Caco-2 (cell line): Measurements from ENCODE around the gene ZBTB3. TPM values are rescaled to one million over a fixed set of nuclear protein-coding genes. Genes with fewer than 3 reads are reported as not detected.
"Not testable (repeated sequence)": the region's sequence is repeated elsewhere in the genome, so short reads cannot be mapped to it uniquely, and the experiment has no call there.

ENCODE experiments used
- BruUV-seq: library from RNA; stranded (reverse); fragments of 400-500 nt; replicated peaks from 2 replicates; lab custom pipeline; 2021; lab: Mats Ljungman, UMichigan
- CTCF ChIA-PET: fragments of 300-600 bp; sonication (Branson Sonifier 250); formaldehyde crosslinking; loops from one replicate; lab custom pipeline; 2022; ENCODE audit warnings: antibody characterized with exemption; lab: Charles Lee
- POLR2A ChIA-PET: fragments of 300-600 bp; sonication (Branson Sonifier 250); formaldehyde crosslinking; loops from one replicate; lab custom pipeline; 2022; ENCODE audit warnings: antibody characterized with exemption; lab: Charles Lee
- DNase-seq, 2 experiments: peaks; one replicate each; pipeline versions ENCODE4 v3.0.0 to v3.0.0-alpha.2; 2020 to 2022
- H3K27me3 ChIP-seq: replicated peaks from 2 replicates; pipeline ENCODE4 v1.6.0; 2011; ENCODE audit warnings: low read length; ENCODE audit not compliant: control insufficient read depth, insufficient read depth
- H3K36me3 ChIP-seq: 2 replicates; pipeline ENCODE4 v1.5.1; 2011; ENCODE audit warnings: low read length; ENCODE audit not compliant: control insufficient read depth, insufficient read depth
- H3K4me1 ChIP-seq: fragments of 250-450 bp; sonication (Bioruptor Pico); 2 replicates; pipeline ENCODE4 v1.5.1; 2020; ENCODE audit warnings: mild to moderate bottlenecking
- H3K4me3 ChIP-seq: 2 replicates; pipeline ENCODE4 v1.5.1; 2011; ENCODE audit warnings: low read depth, mild to moderate bottlenecking, control low read depth, low read length
- H3K9me3 ChIP-seq: fragments of 250-450 bp; sonication (Bioruptor Pico); 2 replicates; pipeline ENCODE4 v1.5.1; 2020; ENCODE audit warnings: mild to moderate bottlenecking, moderate library complexity
- H3K27ac Mint-ChIP-seq: one replicate; pipeline ENCODE4 v1.8.0; 2022; ENCODE audit warnings: mixed read lengths; ENCODE audit not compliant: unreplicated experiment
- H3K27me3 Mint-ChIP-seq: one replicate; pipeline ENCODE4 v1.8.0; 2022; ENCODE audit warnings: mixed read lengths; ENCODE audit not compliant: insufficient read depth, unreplicated experiment
- H3K36me3 Mint-ChIP-seq: one replicate; pipeline ENCODE4 v1.8.0; 2022; ENCODE audit warnings: mild to moderate bottlenecking, mixed read lengths; ENCODE audit not compliant: insufficient read depth, unreplicated experiment
- H3K4me1 Mint-ChIP-seq: one replicate; pipeline ENCODE4 v1.8.0; 2022; ENCODE audit warnings: low read depth, mixed read lengths; ENCODE audit not compliant: unreplicated experiment
- H3K4me3 Mint-ChIP-seq: one replicate; pipeline ENCODE4 v1.8.0; 2022; ENCODE audit warnings: mild to moderate bottlenecking, moderate library complexity, mixed read lengths; ENCODE audit not compliant: unreplicated experiment
- H3K9me3 Mint-ChIP-seq: one replicate; pipeline ENCODE4 v1.8.0; 2022; ENCODE audit warnings: mixed read lengths; ENCODE audit not compliant: unreplicated experiment
- CTCF ChIP-seq, 2 experiments: fragments of 200-600 bp in 1 of 2; IDR thresholded peaks; 1 replicate in 1 of 2; 2 replicates in 1 of 2; pipeline versions ENCODE4 v1.5.1 to v1.8.0; 2011 to 2022; ENCODE audit warnings: antibody characterized with exemption in 1 of 2, control low read depth in 1 of 2, inconsistent platforms in 1 of 2, low read depth in 1 of 2, low read length in 1 of 2, mild to moderate bottlenecking in 1 of 2, moderate library complexity in 1 of 2; ENCODE audit not compliant: insufficient read depth in 1 of 2, severe bottlenecking in 1 of 2, unreplicated experiment in 1 of 2
- intact Hi-C: fragments of 100-400 bp; cut with micrococcal nuclease; formaldehyde crosslinking; loops from one replicate; pipeline ENCODE4 v1.10.0; 2022; ENCODE audit not compliant: unreplicated experiment
- total RNA-seq: library from RNA; stranded (reverse); gene quantifications from 2 replicates; pipeline ENCODE4 v1.2.3, GENCODE V29; 2022

Gene ZBTB3
- total RNA-seq, 1 experiment from 2014 or later: 8.2 TPM

GRCh38 chr11:62752994-62753735 lies 795 bp downstream of the ZBTB3 start:
- Mint-ChIP-seq H3K4me3 (peak overlapping the region; percentile 97), H3K27ac (peak overlapping the region; percentile 95), H3K36me3 (peaks cover 23% of the 10 kb centered on the region), H3K9me3 (no peaks in the 10 kb centered on the region), H3K4me1 (no peaks in the 10 kb centered on the region), H3K27me3 (no peaks in the 10 kb centered on the region)
- BruUV-seq: TSS peak; percentile 85
- peak overlapping the region; percentile 56 for H3K4me3 ChIP-seq
- H3K9me3 ChIP-seq: no peaks in the 10 kb centered on the region
- peaks cover 3% of the 10 kb centered on the region for H3K36me3 ChIP-seq
- no peak for TF ChIP-seq CTCF (IDR thresholded peaks at IDR 0.05; ENCODE audit: insufficient read depth in 1 of 2, low read depth in 1 of 2, low read length in 1 of 2, severe bottlenecking in 1 of 2, unreplicated experiment in 1 of 2)
- POLR2A ChIA-PET: interaction anchor here (0.6 to 2.1 kb wide), 29 partner anchors 8 to 273 kb away, joined by 3 to 71 read pairs (median 8); partner anchors contain the start of genes B3GAT3, C11orf98, CSKMT and EEF1G
- H3K4me1 ChIP-seq: peaks cover 9% of the 10 kb centered on the region; the same call in 1 of the 2 replicates
- DNase-seq: no peak
- CTCF ChIA-PET: interaction anchor here (0.5 to 1.7 kb wide), 14 partner anchors 8 to 358 kb away, joined by 3 to 48 read pairs (median 4); partner anchors contain the start of genes HNRNPUL2, POLR2G, TAF6L and TMEM179B
- H3K27me3 ChIP-seq: no peaks in the 10 kb centered on the region
- intact Hi-C loops: loop anchor here (1.0 to 2.0 kb wide), 2 partner anchors 8 to 24 kb away; partner anchors contain the start of genes POLR2G and TTC9C

DNA sequence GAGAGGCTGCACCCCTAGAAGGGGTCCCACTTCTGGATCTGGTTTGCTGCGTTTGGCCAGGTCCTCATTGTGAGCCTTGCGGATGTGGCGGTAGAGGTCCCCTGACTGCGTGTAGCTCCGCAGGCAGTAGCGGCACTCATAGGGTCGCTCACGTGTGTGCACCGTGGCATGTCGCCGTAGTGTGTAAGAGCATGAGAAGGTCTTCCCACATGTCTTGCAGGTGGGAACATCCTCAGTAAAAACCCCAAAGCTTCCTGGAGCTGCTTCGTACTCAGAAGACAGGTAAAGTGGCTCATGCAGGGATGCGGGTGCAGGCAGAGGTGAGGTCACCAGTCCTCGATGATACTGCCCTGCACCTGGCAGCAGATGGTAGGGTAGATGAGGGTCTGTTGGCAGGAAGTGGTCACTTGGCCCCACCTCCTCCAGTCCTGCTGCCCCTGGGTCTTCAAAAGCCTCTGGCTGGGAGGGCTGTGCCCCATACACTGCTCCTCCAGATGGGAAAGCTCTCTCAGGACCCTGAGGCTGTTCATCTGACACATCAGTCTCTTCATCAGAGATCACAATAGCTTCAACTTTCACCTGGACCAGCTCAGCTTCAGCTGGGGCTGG lies 1.7 kb downstream of the ZBTB3 start:
- H3K27ac Mint-ChIP-seq: no peak overlapping the region
- CTCF ChIA-PET: no interaction called here
- Histone ChIP-seq H3K4me3 (no peak overlapping the region), H3K27me3 (no peaks in the 10 kb centered on the region), H3K36me3 (peaks cover 3% of the 10 kb centered on the region), H3K4me1 (peaks cover 9% of the 10 kb centered on the region; the same call in 1 of the 2 replicates), H3K9me3 (no peaks in the 10 kb centered on the region)
- POLR2A ChIA-PET: interaction anchor here (0.5 to 1.7 kb wide), 2 partner anchors 10 to 80 kb away, joined by 3 to 11 read pairs; partner anchors contain the start of genes POLR2G and STX5
- H3K4me1 Mint-ChIP-seq: no peaks in the 10 kb centered on the region
- intact Hi-C loops: loop anchor here (2.0 kb wide), 1 partner anchor 23 kb away; the partner anchor contains the start of gene TTC9C
- no TSS peak for BruUV-seq
- no peaks in the 10 kb centered on the region for H3K27me3 Mint-ChIP-seq
- TF ChIP-seq CTCF (IDR thresholded peaks at IDR 0.05; ENCODE audit: insufficient read depth in 1 of 2, low read depth in 1 of 2, low read length in 1 of 2, severe bottlenecking in 1 of 2, unreplicated experiment in 1 of 2): no peak
- H3K9me3 Mint-ChIP-seq: no peaks in the 10 kb centered on the region
- no peak for DNase-seq
- no peak overlapping the region for H3K4me3 Mint-ChIP-seq
- peaks cover 23% of the 10 kb centered on the region for H3K36me3 Mint-ChIP-seq

GRCh38 chr11:62749931-62750330 lies 4.0 kb downstream of the ZBTB3 start:
- H3K9me3 Mint-ChIP-seq, H3K27me3 Mint-ChIP-seq, H3K9me3 ChIP-seq, H3K36me3 ChIP-seq, H3K4me1 ChIP-seq, H3K4me1 Mint-ChIP-seq, H3K27ac Mint-ChIP-seq, intact Hi-C loops, BruUV-seq, H3K27me3 ChIP-seq, H3K4me3 Mint-ChIP-seq, H3K4me3 ChIP-seq, DNase-seq: not testable (repeated sequence)
- ChIA-PET CTCF (interaction anchor here (0.7 kb wide), 1 partner anchor 1502 kb away, joined by 8 read pairs; no protein-coding TSS in a partner anchor), POLR2A (interaction anchor here (0.7 to 1.8 kb wide), 3 partner anchors 21 to 91 kb away, joined by 3 to 16 read pairs (median 5); partner anchors contain the start of genes HNRNPUL2 and TAF6L)
- peaks cover 23% of the 10 kb centered on the region for H3K36me3 Mint-ChIP-seq
